HG03139 (cell line): ENCODE results near the gene ZNF792.
"Not testable (repeated sequence)": the region's sequence is repeated elsewhere in the genome, so short reads cannot be mapped to it uniquely, and the experiment has no call there.

Experiments used
- ATAC-seq: cut with Tn5 transposase; IDR thresholded peaks from one replicate; pipeline ENCODE4 v1.9.1; 2021; ENCODE audit not compliant: unreplicated experiment

Gene ZNF792

DNA sequence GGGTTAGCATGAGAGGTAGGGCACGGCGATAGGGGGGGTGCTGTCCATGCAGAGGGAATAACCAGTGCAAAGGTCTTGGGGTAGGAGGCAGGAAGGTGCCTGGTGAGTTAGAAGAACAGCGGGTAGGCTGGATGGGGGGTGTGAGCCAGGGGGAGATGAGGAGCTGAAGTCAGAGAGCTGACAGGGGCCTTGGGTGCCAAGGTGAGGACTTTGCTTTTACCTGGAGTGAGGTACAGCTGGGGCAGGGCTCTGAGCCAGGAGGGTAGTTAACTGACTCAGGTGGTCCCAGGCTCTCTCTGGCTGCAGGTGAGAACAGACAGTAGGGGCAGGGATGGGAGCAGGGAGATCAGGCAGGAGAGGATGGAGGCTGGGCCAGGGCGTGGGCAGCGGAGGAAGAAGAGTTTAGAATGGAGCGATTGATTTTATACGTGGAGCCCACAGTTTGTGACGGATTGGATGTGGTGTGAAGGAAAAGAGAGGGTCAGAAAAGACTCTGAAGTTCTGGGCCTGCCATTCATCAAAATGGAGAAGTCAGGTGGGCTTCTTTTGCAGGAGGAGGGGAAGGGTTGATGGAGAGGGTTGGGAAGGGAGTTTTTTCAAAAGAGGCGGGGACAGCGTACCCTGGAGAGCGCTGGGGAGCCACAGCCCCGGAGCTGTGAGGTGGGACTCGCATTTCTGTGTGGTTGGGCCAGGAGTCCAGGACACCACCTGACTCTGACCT lies 34.9 kb upstream of the ZNF792 start:
- ATAC-seq, result no peak

DNA sequence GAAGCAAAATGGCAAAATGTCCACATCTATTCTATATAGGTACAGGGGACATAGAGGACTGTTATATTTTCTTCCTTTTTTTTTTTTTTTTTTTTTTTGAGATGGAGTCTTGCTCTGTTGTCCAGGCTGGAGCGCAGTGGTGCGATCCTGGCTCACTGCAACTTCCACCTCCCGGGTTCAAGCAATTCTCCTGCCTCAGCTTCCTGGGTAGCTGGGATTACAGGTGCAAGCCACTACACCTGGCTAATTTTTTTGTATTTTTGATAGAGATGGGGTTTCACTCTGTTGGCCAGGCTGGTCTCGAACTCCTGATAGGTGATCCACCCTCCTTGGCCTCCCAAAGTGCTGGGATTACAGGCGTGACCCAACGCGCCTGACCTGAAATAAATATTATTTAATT lies 34.2 kb upstream of the ZNF792 start:
- not testable (repeated sequence) for ATAC-seq

DNA sequence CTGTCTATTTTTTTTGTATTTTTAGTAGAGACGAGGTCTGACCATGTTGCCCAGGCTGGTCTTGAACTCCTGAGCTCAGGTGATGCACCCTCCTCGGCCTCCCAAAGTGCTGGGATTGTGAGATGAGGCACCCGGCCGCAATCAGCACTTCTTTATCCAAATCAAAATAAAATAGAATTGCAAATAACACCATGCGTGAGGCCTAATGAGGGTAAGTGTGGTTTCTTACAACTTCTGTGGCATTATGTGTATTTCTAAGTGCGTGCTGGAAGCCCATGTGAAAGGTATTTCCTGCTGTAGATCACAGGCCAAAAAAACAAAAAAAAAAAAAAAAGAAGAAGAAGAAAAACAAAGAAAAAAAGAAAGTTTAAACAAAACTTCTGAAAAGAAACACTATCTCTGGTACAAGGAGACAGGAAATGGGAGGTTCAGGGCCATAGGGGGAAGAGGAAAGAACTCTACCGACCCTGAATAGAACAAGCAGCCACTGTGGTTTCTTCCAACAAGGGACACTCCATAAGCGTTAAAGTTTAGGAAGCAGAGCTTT lies 33.1 kb upstream of the ZNF792 start:
- ATAC-seq, result no peak

DNA sequence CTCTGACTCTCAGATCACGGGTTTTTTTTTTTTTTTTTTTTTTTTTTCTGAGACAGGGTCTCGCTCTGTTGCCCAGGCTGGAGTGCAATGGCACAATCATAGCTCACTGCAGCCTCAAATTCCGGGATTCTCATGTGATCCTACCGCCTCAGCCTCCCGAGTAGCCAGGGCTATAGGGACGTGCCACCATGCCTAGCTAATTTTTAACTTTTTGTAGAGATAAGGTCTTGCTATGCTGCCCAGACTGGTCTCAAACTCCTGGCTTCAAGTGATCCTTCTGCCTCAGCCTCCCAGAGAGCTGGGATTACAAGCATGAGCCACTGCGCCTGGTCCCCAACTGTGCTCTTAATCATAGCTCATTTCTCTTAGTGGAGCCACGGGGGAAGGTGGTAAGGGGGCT lies 31.5 kb upstream of the ZNF792 start:
- no peak for ATAC-seq

DNA sequence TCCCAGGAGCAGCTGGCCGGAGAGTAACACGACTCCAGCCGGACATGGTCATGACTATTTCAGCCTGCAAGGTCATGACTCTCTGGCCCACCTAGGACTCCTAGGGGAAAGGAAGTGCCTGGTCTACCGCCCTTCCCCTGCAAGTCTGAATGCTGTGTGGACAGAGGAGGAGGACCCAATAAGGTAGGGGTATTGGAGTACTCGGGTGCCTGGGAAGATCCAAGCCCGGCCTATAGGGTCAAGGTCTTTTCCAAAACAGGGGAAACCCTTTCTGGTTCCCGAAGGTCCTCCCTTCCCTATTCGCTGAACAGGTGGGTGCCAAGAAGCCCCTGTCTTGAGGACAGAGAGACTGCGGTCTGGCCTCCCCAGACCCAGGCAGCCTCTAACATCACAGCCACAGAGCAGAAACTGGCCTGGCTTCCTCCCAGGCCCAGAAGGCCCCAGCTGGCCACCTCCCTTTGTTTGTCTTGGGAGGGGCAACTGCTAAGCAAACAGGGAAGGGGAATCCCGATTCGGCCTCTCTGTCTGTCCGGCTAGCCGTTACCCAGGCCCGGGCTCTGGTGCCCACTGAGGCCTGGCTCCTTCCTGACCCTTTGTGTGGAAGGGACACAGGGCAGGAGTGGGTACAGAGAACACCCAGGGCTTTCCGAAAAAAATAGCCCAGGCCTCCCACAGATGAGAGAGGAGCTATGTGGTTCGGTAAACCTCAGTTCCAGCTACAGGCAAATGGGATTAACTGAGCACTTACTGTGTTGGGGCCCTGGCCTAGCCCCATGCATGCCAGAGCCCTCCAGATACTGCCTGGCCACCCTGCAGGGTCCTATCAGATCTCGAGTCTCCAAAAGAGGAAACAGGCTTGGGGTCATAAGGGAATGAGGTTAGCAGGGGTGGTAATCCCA lies 30.9 kb upstream of the ZNF792 start:
- no peak for ATAC-seq

DNA sequence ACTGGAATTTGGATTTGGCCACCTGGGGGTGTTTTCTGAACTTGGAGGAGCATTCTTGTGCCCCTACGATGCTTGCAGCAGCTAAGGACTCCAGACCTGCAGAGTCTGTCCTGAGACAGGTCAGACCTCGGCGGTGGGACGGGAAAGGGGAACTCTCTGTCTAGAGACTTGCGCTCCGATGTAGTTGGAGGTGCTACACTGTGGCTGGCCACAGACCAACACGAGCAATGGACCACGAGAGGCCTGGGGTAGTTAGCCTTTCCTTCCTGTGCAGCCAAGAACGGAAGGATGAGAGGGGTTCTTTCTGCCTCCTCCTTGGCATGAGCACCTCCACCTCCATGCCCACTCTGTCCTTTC lies 30.2 kb upstream of the ZNF792 start:
- no peak for ATAC-seq

DNA sequence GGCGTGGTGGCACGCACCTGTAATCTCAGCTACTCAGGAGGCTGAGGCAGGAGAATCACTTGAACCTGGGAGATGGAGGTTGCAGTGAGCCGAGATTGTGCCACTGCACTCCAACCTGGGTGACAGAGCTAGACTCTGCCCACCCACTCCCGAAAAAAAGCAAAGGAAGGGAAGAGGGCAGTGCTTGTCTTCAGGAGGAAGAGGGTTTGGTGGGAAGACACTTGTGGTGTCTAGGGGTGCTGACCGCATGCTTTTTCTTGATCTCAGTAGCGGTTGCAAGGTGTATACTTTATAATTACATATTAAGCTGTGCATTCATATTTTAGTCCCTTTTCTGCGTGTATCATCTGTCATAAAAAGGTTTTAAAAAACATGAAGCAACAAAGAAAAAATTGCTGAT lies 28.6 kb upstream of the ZNF792 start:
- ATAC-seq, result not testable (repeated sequence)

DNA sequence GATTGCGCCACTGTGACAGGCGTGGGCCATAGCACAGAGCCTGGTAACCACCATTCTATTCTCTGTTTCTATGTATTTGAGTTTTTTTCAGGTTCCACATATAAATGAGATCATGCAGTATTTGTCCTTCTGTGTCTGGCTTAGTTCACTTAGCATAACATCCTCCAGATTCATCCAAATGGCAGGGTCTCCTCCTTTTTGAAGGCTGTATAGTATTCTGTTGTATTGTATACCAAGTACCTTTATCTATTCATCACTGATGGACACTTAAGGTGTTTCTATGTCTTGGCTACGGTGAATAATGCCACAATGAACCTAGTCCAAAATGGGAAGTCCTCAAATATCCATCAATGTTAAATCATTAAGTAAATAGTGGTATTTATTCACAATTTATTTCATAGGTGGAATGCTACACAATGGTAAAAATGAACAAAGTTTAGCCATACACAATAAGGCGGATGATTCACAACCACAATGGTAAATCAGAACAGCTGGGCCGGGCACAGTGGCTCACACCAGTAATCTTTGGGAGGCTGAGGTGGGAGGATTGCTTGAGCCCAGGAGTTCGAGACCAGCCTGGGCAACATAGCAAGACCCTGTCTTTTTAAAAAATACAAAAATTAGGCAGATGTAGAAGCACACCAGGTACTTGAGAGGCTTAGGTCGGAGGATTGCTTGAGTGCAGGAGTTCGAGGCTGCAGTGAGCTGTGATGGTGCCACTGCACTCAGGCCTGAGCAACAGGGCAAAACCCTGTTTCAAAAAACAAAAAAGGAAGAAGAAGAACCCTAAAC lies 27.7 kb upstream of the ZNF792 start:
- ATAC-seq, result no peak

DNA sequence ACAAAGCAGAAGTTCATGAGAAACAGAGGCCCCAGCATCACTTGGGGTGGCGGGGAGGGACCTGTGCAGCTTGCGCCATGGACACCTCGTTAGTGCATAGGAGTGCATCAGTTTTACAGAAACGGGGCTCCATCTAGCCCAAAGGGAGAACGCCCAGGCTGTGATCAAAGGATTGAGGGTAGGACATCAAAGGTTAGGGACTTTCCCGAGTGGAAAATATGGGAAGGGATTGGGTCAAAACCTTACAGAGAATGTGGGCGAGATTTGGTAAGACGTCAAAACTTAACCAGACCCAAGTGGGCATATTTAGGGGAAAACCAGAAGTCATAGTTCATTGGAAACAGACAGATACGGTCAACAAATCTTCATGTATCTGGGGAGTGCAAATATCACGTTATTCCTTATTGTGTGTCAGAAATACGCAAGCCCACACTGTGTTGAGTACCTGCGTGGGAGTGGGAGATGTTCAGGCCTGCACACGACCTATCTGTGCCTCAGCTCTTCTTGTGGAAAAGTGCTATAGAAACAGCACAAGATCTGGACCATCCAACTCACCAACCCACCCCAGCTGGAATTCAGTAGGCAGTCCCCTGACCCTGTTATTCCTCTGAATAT lies 26.7 kb upstream of the ZNF792 start:
- ATAC-seq, result no peak

DNA sequence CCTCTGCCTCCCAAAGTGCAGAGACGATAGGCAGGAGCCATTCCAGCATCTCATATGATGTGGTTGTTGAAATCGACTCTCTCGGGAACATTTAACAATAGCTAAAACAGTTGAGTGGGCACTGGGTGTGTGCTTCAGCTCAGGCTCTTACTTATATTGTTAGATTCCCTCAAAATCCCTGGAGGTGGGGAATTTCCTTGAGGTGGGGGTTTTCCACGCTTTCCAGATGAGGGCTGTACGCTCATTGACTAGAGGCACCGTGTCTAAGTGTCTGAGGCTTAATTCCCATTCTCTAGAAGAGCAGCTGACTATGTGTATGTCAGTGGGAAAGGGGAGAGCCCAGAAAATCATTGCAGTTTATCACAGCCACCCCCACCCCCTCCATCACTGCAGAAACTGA lies 25.3 kb upstream of the ZNF792 start:
- ATAC-seq, result no peak

DNA sequence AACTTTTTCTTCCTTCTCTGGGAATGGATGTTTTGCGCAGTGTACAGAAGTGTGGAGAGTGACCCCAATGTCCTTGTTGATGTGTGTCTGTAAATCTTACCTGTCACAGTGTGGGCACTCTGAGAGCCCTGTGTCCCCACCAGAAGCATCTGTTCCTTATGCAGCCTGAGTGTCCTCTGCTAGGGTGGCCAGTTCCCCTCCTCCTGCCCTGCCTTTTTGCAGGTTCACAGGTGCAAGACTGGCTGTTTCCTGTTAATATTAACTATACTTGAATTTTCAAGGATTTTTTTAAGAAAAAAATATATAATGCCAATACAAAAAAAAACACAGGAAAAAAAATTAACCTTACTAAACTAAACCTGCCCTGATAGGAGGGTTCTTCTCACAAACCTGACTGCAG lies 24.1 kb upstream of the ZNF792 start:
- ATAC-seq, result no peak

DNA sequence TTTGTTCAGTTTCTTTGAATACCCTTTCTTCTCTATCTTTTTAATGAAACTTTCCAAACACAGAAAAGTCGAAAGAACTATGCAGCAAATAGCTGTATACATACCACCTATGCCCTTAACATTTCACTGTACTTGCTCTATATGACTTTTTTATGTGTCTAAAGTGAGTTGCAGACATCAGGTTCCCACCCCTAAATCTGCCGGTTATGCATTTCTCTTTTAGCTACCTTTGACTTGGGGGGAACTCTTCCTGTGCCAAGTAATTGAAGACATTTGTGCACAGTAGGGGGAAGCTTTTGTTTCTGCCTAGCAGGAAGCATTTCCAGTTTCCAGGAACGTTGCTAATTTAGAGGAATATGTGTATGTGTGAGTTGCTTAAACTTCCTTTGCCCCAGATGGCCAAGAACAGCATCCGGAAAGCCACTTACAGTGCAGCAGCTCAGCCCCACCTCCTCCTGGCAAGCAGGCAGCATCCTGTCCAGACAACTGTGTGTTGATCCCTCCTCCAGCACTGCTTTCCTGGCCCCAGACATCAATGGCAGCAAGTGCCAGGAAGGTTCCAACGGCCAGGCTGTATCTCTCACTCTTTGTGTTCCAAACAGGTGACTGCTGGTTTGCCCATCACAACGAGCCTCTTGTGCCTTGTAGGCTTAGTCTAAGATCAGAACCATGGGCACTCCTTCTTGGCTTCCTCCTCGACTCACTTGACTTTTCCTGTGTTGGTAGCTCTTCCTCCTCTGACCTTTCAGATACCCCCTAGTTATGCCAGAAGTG lies 21.4 kb upstream of the ZNF792 start:
- no peak for ATAC-seq

DNA sequence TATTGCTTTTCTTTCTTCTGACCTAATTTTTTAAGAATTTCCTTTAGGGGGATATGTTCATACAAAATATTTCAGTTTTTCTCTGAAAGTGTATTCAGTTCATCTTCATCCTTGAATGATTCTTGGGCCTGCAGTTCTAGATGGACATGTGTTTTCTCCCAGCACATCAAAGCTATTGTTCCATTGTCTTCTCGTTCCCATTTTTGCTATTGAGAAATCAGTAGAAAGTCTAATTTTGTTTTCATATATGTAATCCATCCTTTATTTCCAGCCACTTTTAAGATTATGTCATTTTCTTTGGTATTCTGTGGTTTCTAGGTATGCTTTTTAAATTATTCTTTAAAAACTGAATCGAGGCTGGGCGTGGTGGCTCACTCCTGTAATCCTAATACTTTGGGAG lies 20.3 kb upstream of the ZNF792 start:
- ATAC-seq, result no peak

DNA sequence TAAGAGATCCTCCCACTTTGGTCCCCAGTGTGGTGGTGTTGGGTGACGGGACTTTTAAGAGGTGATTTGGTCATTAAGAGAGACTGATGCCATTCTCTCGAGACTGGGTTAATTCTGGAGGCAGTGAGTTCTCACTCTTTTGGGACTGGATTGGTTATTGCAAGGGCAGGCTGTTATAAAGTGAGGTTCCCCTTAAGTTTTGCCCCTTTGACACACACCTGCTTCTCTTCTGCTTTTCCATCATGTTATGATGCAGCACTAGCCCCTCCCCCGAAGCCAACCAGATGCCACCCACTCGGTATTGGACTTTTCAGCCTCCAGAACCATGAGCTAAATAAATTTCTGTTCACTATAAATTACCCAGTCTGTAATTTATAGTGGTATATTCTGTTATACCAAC lies 19.8 kb upstream of the ZNF792 start:
- no peak for ATAC-seq

DNA sequence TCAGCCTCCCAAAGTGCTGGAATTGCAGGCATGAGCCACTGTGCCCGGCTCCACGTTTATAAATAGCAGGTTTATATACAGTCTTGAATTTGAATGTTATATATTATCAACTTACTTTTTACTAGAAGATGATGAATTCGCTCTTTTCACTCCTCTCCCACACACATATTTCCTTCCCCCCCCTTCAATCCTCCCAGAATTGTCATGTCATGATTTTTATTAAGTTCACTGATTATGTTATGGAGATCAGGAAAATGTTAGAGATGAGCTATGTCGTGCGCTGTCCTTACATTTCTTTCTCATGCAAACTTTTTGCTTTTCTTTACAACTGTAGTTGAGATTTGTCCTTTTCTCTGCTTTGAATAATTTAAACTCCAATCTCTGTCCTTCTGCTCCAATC lies 18.2 kb upstream of the ZNF792 start:
- no peak for ATAC-seq

DNA sequence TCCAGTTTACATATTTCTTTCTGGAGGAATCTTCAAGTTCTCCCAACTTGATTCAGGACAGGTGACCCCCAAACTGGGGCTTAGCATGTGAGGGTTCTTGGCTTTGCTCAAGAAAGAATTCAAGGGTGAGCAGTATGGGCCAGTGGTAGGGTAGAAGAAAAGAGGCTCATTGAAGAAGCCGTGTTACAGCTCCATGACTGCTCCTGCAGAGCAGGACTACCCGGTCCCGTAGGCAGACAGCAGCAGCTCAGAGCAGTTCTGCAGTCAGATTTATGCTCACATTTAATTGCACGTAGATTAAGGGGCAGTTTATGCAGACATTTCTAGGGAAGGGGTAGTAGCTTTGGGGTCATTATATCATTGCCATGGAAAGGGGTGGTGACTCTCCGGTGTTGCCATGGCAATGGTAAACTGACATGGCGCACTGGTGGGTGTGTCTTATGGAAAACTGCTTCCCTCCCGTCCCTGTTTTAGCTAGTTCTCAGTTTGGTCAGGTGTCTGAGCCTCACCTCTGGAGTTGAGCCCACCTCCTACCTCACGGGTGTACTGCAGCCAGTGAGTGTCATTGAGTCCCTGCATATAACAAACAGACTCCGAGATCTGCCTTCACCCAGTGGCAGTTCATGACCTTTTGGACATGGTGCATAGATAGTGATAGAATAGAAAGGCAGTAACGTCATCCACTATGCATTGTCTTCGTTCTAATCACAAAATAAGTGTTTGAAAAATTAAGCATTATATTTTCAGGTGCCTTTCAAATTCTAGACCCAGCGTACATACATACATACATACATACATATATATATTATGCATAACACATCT lies 16.0 kb upstream of the ZNF792 start:
- ATAC-seq, result no peak

DNA sequence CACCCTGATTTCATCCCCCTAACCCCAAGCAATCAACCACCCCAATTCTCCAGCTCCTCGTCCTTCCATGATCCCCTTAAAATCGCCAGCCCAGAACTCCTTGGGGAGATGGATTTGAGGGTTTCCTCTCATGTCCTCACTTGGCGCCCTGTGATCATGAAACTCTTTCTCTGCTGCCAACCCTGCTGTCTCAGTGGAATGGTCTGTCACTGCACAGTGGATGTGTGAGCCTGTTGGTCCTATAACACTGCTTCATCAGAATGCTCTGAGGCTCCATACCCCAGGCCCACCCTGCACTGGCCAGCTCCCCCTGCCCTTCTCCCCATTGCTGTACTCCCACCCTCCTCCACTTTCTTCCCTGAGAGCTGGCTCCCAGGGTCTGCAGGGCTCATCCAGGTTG lies 12.6 kb upstream of the ZNF792 start:
- no peak for ATAC-seq

DNA sequence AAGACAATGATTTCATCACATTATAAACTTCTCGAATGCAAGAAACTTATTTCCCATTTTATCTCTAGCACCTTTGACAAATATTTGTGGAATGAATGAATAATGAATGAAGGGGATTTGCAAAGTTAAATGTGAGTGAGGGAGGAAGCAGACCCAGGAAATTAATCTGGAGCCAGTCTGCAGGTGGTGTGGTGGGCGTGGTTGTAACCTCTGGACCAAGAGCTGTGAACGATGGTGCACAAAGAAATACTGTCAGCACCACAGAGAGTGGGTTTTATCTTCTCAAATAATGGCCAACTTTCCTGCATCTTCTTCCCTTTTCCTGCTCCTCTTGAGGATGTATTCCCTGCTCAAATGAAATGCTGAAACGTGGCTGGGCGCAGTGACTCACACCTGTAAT lies 11.0 kb upstream of the ZNF792 start:
- ATAC-seq, result no peak

DNA sequence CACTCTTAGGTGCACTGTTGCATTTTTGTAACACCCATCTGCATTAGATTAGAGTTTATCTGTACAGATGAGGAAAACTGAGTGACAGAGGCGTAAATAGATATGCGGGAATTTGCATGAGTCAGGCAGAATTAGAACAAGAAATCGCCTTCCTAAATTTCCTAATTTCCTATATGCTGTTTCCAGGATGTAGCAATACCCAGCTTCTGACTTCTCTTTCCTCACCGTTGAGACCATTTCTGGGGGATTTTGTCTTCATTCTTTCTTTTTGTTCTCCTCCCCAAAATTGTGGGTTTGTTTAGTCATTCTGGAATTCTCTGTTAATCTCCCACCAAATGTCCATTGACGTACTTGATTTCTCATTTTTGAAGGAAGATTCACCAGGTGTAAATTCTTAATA lies 10.6 kb upstream of the ZNF792 start:
- no peak for ATAC-seq
